ENCODE results near the gene SLC34A3.

SLC34A3 gene

DNA sequence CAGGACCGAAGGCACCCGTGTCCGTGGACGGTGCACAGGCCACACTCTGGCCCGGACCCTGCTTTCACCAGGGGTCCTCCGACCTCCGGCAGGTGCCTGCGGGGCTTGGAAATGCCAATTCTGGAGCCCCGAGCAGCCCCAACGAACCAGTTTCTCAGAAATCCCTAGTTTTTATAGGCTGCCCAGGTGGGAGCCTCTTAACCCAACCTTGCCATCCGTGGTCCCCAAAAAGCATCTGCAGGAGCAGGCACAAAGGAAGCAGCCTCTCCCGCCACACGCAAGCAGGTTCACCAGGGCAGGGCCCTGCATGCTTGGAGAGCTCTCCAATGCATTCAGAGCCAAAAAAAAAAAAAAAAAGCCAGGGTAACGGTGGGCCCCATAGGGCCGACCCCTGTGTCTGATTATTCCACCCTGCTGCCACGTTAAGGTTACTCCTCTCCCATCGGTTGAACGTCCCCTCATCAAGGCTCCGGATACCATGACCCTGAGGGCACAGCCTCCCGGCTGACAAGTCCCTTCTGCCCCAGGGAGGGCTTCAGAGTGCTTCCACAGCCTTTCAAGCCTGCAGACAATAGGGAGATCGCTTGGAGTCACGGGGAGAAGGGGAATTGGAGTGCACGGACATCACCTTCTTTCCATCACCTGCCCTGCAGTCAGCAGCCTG lies 29.4 kb upstream of the SLC34A3 start:
- Mint-ChIP-seq H3K27me3 (no peaks in the 10 kb centered on the region), H3K9me3 (no peaks in the 10 kb centered on the region), H3K4me3 (peak overlapping the region; percentile 87 to 92), H3K27ac (peak overlapping the region; percentile 93), H3K4me1 (peaks cover 33 to 72% of the 10 kb centered on the region in 2 donors), H3K36me3 (peaks cover 7 to 12% of the 10 kb centered on the region in 2 donors)
- ATAC-seq (replicated peaks) (no peak), DNase-seq (no peak)

- no peaks in the 10 kb centered on the region for H3K27me3 Mint-ChIP-seq
- H3K4me3 Mint-ChIP-seq = peak overlapping the region in 1 of 2 donors; percentile 4
- H3K27ac Mint-ChIP-seq = peak overlapping the region; percentile 20
- H3K9me3 Mint-ChIP-seq = no peaks in the 10 kb centered on the region
- DNase-seq (no peak), ATAC-seq (replicated peaks) (no peak)
- H3K4me1 Mint-ChIP-seq = peaks cover 40 to 76% of the 10 kb centered on the region in 2 donors
- H3K36me3 Mint-ChIP-seq = peaks cover 15 to 27% of the 10 kb centered on the region in 2 donors
These were observed 27.7 kb upstream of the SLC34A3 start for GRCh38 chr9:137202966-137203365.

DNA sequence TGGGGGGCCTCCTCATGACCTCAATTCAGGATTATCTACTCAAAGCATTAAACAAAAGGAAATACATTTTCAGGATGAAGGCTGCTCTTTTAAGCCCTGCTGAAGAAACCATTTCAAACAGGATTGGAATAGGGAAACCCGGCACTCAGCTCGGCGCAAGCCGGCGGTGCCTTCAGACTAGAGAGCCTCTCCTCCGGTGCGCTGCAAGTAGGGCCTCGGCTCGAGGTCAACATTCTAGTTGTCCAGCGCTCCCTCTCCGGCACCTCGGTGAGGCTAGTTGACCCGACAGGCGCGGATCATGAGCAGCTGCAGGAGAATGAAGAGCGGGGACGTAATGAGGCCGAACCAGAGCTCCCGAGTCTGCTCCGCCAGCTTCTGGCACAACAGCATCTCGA lies 26.0 kb upstream of the SLC34A3 start:
- H3K4me3 Mint-ChIP-seq = peak overlapping the region; percentile 93 to 95
- H3K4me1 Mint-ChIP-seq = peaks cover 34 to 64% of the 10 kb centered on the region in 2 donors
- H3K9me3 Mint-ChIP-seq = no peaks in the 10 kb centered on the region
- no peaks in the 10 kb centered on the region for H3K27me3 Mint-ChIP-seq
- ATAC-seq (replicated peaks) = no peak
- no peak for DNase-seq
- H3K27ac Mint-ChIP-seq = peak overlapping the region; percentile 95
- peaks cover 18 to 34% of the 10 kb centered on the region in 2 donors for H3K36me3 Mint-ChIP-seq

DNA sequence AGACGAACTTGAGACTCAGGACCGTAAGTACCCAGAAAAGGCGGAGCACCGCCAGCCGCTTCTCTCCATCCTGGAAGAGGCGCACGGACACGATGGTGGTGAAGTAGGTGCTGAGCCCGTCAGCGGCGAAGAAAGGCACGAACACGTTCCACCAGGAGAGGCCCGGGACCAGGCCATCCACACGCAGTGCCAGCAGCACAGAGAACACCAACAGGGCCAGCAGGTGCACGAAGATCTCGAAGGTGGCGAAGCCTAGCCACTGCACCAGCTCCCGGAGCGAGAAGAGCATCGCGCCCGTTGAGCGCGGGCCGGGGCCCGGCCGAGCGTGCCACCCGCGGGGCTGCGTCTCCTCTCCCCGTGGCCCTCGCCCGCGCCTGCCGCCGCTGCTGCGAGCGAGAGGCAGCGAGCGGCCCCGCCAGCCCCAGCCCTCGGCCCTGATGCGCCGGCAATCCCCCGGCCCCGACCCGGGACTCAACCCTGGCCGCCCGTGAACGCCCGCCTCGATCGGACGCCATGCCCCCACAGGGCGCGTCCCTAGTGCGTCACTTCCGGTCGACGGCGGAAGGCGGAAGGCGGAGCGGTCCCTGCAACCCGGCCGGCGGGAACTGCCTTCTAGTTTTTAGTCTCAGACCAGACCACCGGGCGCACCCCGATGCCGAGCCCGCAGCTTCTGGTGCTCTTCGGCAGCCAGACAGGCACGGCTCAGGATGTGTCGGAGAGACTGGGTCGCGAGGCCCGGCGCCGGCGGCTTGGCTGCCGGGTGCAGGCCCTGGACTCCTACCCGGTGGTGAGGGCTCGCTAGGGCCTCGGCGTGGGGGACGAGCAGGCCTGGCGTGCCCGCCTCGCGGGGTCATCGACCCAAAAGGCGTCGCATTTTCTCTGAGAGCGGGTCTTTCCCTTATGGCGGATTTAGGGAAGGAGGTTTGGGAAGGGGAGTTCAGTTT lies 25.3 kb upstream of the SLC34A3 start, which contains the start of the genes NDOR1 and TMEM203:
Gene NDOR1, plus strand, starts transcription at position 575 of the 944 bp plus-strand sequence. Its CDS starts 78 bp downstream, at position 653.
Gene TMEM203, minus strand, starts transcription at position 523 of the 944 bp plus-strand sequence. Its CDS starts 234 bp downstream, at position 289.
- Mint-ChIP-seq H3K36me3 (peaks cover 20 to 34% of the 10 kb centered on the region in 2 donors), H3K27me3 (no peaks in the 10 kb centered on the region), H3K9me3 (no peaks in the 10 kb centered on the region), H3K27ac (peak within 1 kb of the TSS; percentile 97), H3K4me3 (peak within 1 kb of the TSS; percentile 93 to 95), H3K4me1 (peaks cover 34 to 63% of the 10 kb centered on the region in 2 donors)
- ATAC-seq (replicated peaks) (peak; percentile 70 to 71), DNase-seq (peak; percentile 89)

GRCh38 chr9:137206602-137207001 lies 24.1 kb upstream of the SLC34A3 start:
- DNase-seq (no peak), ATAC-seq (replicated peaks) (no peak)
- peak overlapping the region; percentile 93 to 95 for H3K4me3 Mint-ChIP-seq
- H3K4me1 Mint-ChIP-seq = peaks cover 33 to 54% of the 10 kb centered on the region in 2 donors
- no peaks in the 10 kb centered on the region for H3K9me3 Mint-ChIP-seq
- H3K36me3 Mint-ChIP-seq = peaks cover 25 to 42% of the 10 kb centered on the region in 2 donors
- H3K27ac Mint-ChIP-seq = peak overlapping the region; percentile 97
- no peaks in the 10 kb centered on the region for H3K27me3 Mint-ChIP-seq

DNA sequence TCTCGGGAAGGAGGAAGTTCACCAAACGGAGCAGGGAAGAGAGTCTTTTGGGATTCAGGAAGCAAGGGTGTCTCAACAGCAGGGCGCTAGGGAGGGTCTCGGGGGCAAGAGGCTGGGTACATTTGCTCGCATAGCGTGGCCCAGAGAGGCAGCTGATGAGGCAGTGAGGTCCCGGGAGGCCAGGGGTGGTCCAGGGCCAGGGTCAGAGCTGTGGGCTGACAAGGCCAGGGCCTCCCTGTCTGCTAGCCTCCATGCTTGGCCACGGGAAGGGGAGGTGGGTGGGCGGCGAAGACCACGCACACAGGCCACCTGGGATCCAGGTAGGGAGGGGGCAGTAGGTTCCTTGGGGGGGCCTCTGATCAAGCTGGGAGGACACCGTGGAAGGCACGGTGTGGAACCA lies 19.2 kb upstream of the SLC34A3 start:
- ATAC-seq (replicated peaks) (no peak), DNase-seq (no peak)
- H3K27ac Mint-ChIP-seq = peak overlapping the region; percentile 85
- peaks cover 30 to 44% of the 10 kb centered on the region in 2 donors for H3K36me3 Mint-ChIP-seq
- no peak overlapping the region for H3K4me3 Mint-ChIP-seq
- H3K4me1 Mint-ChIP-seq = peaks cover 17 to 18% of the 10 kb centered on the region in 2 donors
- no peaks in the 10 kb centered on the region for H3K9me3 Mint-ChIP-seq
- H3K27me3 Mint-ChIP-seq = no peaks in the 10 kb centered on the region

DNA sequence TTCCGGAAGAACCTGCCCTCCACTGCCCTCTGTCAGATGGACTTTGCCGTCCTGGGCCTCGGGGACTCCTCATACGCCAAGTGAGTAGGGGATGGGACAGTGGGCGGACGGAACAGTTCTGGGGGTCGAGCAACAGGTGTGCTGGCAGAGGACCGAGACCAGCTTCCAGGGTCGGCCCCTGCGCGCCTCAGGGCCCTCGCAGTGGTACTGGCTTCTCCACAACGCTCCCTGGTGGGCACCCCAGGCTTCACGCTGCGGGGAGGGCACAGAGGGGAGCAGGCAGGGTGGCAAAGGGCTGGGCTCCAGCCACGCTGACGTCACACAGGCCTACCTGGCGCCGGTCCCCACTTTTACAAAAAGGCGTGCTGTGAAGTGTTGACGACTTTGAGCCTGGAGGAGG lies 18.2 kb upstream of the SLC34A3 start:
- Mint-ChIP-seq H3K9me3 (no peaks in the 10 kb centered on the region), H3K4me1 (peaks cover 8 to 14% of the 10 kb centered on the region in 2 donors), H3K27ac (no peak overlapping the region), H3K36me3 (peaks cover 23 to 34% of the 10 kb centered on the region in 2 donors), H3K4me3 (no peak overlapping the region), H3K27me3 (no peaks in the 10 kb centered on the region)
- DNase-seq (no peak), ATAC-seq (replicated peaks) (no peak)

DNA sequence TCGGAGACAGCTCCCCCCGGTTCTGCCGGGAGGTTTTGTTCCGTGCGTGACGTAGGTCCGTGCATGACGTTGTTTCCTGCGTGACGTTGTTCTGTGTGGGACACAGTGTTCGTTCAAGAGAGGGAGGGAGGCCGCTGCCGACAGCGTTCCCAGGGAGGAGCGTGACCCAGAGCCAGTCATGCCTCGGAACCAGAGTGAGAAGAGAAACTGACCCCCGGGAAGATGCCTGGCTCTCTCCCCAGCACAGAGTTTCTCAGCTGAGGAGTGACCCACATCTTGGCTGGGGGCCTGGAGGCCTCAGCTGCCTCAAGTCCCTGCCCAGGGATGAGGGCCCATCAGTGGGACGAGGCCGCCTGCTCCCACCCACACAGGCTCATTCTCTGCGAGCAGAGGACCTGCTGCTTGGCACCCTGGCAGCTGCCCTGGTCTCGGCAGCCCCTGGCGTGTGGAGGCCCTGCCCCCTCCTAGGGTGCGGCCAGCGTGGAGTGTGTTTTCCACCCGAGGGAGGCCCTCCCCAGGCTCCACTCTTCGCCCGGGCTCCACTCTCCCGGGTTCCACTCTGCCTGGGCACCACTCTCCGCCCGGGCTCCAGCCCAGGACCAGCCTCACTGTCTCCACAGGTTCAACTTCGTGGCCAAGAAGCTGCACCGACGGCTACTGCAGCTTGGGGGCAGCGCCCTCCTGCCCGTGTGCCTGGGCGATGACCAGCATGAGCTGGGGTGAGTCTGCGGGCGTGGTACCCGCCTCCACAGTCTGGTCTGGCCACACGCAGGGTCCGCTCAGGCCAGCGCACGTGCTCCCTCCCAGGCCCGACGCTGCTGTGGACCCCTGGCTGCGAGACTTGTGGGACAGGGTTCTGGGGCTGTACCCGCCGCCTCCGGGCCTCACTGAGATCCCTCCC lies 17.3 kb upstream of the SLC34A3 start:
- Mint-ChIP-seq H3K27me3 (no peaks in the 10 kb centered on the region), H3K27ac (no peak overlapping the region), H3K9me3 (no peaks in the 10 kb centered on the region), H3K36me3 (peaks cover 22 to 31% of the 10 kb centered on the region in 2 donors), H3K4me3 (no peak overlapping the region), H3K4me1 (peaks cover 7 to 11% of the 10 kb centered on the region in 2 donors)
- ATAC-seq (replicated peaks) = no peak
- no peak for DNase-seq

- DNase-seq (no peak), ATAC-seq (replicated peaks) (no peak)
- Mint-ChIP-seq H3K4me3 (no peak overlapping the region), H3K27me3 (no peaks in the 10 kb centered on the region), H3K4me1 (peaks cover 5 to 6% of the 10 kb centered on the region in 2 donors), H3K27ac (no peak overlapping the region), H3K36me3 (peaks cover 17 to 28% of the 10 kb centered on the region in 2 donors), H3K9me3 (no peaks in the 10 kb centered on the region)
These were observed 16.1 kb upstream of the SLC34A3 start for GRCh38 chr9:137214620-137215019.

DNA sequence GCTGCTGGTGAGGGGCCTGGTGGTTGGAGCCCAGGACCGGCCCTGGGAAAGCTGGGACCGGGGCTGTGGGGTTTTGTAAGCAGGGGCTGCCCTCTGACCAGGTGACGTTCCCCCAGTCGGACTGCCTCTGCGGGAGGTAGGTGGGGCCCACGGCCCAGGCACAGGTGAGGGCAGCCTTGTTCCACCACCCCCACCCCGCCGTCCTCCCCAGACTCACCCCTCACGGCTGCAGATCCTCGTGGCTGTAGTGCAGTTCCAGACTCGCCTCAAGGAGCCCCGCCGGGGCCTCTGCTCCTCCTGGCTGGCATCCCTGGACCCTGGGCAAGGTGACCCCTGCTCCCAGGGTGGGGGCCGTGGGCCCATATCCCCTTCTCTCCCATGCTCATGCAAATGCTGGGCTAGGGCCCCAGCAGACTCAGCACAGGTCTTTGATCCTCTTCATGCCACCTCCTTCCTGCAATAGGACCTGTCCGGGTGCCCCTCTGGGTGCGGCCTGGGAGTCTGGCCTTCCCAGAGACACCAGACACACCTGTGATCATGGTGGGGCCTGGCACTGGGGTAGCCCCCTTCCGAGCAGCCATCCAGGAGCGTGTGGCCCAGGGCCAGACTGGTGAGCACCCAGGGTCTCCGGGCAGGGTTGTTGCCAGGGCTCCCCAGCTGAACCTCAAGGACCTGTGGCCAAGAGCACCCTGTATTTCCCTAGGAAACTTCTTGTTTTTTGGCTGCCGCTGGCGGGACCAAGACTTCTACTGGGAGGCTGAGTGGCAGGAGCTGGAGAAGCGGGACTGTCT lies 15.3 kb upstream of the SLC34A3 start:
- Mint-ChIP-seq H3K36me3 (peaks cover 15 to 28% of the 10 kb centered on the region in 2 donors), H3K4me3 (no peak overlapping the region), H3K4me1 (peaks cover 5 to 6% of the 10 kb centered on the region in 2 donors), H3K27ac (no peak overlapping the region), H3K9me3 (no peaks in the 10 kb centered on the region), H3K27me3 (no peaks in the 10 kb centered on the region)
- ATAC-seq (replicated peaks) (no peak), DNase-seq (no peak)

DNA sequence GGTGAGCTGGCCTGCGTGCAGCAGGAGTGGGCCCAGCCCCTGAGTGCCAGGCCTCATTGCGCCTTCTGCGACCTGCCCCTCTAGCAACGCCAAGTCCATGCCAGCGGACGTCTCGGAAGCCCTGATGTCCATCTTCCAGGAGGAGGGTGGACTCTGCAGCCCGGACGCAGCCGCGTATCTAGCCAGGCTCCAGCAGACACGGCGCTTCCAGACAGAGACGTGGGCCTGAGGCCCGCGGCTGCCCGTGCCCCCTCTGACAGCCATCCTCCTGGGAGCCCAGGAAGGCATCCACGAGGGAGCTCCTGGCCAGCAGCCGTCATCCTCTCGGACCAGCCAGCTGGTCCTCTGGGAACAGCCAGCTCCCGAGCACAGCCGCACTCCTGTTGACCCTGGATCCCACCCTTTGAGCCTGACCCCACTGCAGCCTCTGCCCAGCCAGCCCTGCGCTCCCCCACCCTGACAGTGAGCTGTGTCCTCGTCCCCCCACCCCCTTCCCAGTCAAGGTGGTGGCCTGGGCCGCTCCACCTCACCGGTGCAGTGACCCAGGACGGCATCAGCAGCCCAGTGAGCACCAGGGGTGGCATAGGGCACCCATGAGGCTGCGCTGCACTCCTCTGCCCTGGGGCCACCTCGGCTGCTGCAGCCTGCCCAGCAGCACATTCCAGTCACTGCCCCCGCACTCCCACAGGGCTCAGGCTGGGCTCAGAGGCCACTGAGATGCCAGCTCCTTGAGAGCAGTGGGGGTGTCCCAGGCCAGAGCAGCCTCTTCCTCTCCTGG lies 14.3 kb upstream of the SLC34A3 start:
- Mint-ChIP-seq H3K9me3 (no peaks in the 10 kb centered on the region), H3K27ac (no peak overlapping the region), H3K4me3 (no peak overlapping the region), H3K27me3 (no peaks in the 10 kb centered on the region), H3K36me3 (peaks cover 10 to 19% of the 10 kb centered on the region in 2 donors), H3K4me1 (peaks cover 5% of the 10 kb centered on the region in 2 donors)
- DNase-seq (no peak), ATAC-seq (replicated peaks) (no peak)

DNA sequence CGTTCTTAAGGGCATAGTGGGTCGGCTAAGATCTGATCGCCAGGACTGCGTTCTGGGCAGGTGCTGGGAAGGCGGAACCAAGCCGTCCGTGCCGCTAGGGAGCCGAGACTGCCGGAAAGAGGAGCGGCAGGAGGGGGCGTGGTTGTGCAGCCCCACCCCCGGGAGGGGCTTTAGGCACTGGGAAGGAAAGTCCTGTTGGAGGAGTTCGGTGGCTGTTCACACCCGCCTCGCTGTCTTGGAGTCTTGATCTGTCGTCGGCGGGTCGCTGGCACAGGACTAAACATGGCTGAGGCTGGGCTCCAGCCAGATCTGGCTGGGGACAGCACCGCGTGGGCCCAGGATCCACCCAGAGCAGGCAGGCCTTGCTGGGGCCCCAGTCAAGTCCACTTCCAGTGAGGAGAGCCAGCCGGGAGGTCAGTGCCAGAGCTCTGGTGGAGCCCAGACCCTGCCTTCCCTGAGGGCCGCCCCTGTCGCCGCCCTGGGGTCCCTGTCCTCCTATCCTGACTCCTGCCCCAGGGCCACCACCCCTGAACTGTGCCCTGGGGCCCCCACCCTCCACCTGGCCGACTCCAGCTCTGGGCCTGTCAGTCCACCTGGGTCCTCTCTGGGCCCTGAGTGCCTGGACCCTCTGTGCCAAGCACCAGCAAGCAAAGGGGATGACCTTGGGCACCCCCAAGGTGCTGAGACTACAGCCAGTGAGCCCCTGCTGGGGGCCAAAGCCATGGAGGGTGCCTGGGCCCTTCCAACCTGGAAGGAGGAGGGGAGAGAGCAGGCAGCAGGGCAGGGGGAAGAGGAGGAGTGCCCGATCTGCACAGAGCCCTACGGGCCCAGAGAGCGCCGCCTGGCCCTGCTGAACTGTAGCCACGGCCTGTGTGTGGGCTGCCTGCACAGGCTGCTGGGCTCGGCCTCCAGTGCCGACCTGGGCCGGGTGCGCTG lies 13.2 kb upstream of the SLC34A3 start:
- H3K4me3 Mint-ChIP-seq = no peak overlapping the region
- ATAC-seq (replicated peaks) (no peak), DNase-seq (no peak)
- peak overlapping the region; percentile 34 for H3K27ac Mint-ChIP-seq
- H3K27me3 Mint-ChIP-seq = no peaks in the 10 kb centered on the region
- H3K4me1 Mint-ChIP-seq = peaks cover 5% of the 10 kb centered on the region in 2 donors
- H3K36me3 Mint-ChIP-seq = peaks cover 10 to 19% of the 10 kb centered on the region in 2 donors
- H3K9me3 Mint-ChIP-seq = no peaks in the 10 kb centered on the region
